Keratinocyte (primary cell): ENCODE results near the gene GNB1. TPM values are rescaled to one million over a fixed set of nuclear protein-coding genes. Genes with fewer than 3 reads are reported as not detected.

ENCODE experiments used
- DNase-seq: peaks from one replicate; pipeline ENCODE4 v3.0.0-alpha.2; 2011; ENCODE audit warnings: low read depth, missing footprints, low spot score
- FAIRE-seq: peaks from 2 replicates; lab custom pipeline; 2011; peaks lifted over from hg19 to GRCh38; lab: Jason Lieb, UNC
- H2AFZ ChIP-seq: 2 replicates; pipeline ENCODE4 v1.6.0; 2012; ENCODE audit warnings: low read length, control low read depth, inconsistent platforms; ENCODE audit not compliant: control insufficient read depth
- H3K27ac ChIP-seq: 2 replicates; pipeline ENCODE4 v1.5.1; 2011; ENCODE audit warnings: low read length; ENCODE audit not compliant: control insufficient read depth, insufficient read depth
- H3K27me3 ChIP-seq: 3 replicates; pipeline ENCODE4 v1.6.0; 2011; ENCODE audit warnings: low read length; ENCODE audit not compliant: control insufficient read depth, insufficient read depth; ENCODE audit errors: extremely low read depth
- H3K36me3 ChIP-seq, 2 experiments: 2 replicates in 1 of 2; 3 replicates in 1 of 2; pipeline ENCODE4 v1.5.1; 2011; ENCODE audit warnings: low read length in 2 of 2, mild to moderate bottlenecking in 1 of 2; ENCODE audit not compliant: control insufficient read depth in 2 of 2, insufficient read depth in 2 of 2; ENCODE audit errors: extremely low read depth in 1 of 2
- H3K4me1 ChIP-seq: 3 replicates; pipeline ENCODE4 v1.5.1; 2011; ENCODE audit warnings: low read length; ENCODE audit not compliant: control insufficient read depth, insufficient read depth; ENCODE audit errors: extremely low read depth
- H3K4me2 ChIP-seq: 3 replicates; pipeline ENCODE4 v1.6.0; 2011; ENCODE audit warnings: low read depth, low read length; ENCODE audit not compliant: control insufficient read depth, insufficient read depth; ENCODE audit errors: extremely low read depth
- H3K4me3 ChIP-seq, 3 experiments: fragments of 200-600 bp in 1 of 3; sonication (generic) in 1 of 3; 2 replicates in 2 of 3; 3 replicates in 1 of 3; pipeline ENCODE4 v1.5.1; 2011 to 2016; ENCODE audit warnings: low read length in 3 of 3, mild to moderate bottlenecking in 3 of 3, control low read depth in 2 of 3, inconsistent platforms in 1 of 3, low read depth in 1 of 3, mixed read lengths in 1 of 3, mixed run types in 1 of 3, moderate library complexity in 1 of 3; ENCODE audit not compliant: control insufficient read depth in 2 of 3, insufficient read depth in 2 of 3; ENCODE audit errors: extremely low read depth in 1 of 3
- H3K79me2 ChIP-seq: 2 replicates; pipeline ENCODE4 v1.6.0; 2012; ENCODE audit warnings: low read length; ENCODE audit not compliant: control insufficient read depth, insufficient read depth
- H3K9ac ChIP-seq: 3 replicates; pipeline ENCODE4 v1.6.0; 2011; ENCODE audit warnings: low read length; ENCODE audit not compliant: control insufficient read depth, insufficient read depth; ENCODE audit errors: extremely low read depth
- H3K9me1 ChIP-seq: 3 replicates; pipeline ENCODE4 v1.6.0; 2011; ENCODE audit warnings: low read length; ENCODE audit not compliant: control insufficient read depth, insufficient read depth; ENCODE audit errors: extremely low read depth
- H3K9me3 ChIP-seq: 2 replicates; pipeline ENCODE4 v1.5.1; 2012; ENCODE audit warnings: low read depth, low read length; ENCODE audit not compliant: control insufficient read depth
- H4K20me1 ChIP-seq: 3 replicates; pipeline ENCODE4 v1.6.0; 2011; ENCODE audit warnings: low read length; ENCODE audit not compliant: control insufficient read depth, insufficient read depth; ENCODE audit errors: extremely low read depth
- CTCF ChIP-seq, 3 experiments: IDR thresholded peaks in 1 of 3; conservative IDR thresholded peaks in 1 of 3; optimal IDR thresholded peaks in 1 of 3; 2 replicates in 2 of 3; 3 replicates in 1 of 3; pipeline versions ENCODE3 to v1.5.1; 2011; ENCODE audit warnings: low read length in 3 of 3, mild to moderate bottlenecking in 3 of 3, moderate library complexity in 2 of 3, control low read depth in 1 of 3, inconsistent platforms in 1 of 3; ENCODE audit not compliant: insufficient read depth in 2 of 3; ENCODE audit errors: extremely low read depth in 1 of 3
- EZH2 ChIP-seq: IDR thresholded peaks from one replicate; pipeline ENCODE4 v1.6.1; 2012; ENCODE audit warnings: inconsistent platforms, mild to moderate bottlenecking, low read length, moderate library complexity
- dilution Hi-C: fragments of 300-500 bp; cut with MboI; formaldehyde crosslinking; loops from one replicate; pipeline ENCODE4 v1.7.0; 2020; ENCODE audit warnings: low sequenced_read_pairs; ENCODE audit not compliant: extremely low pct_ligation_motif_present
- polyA plus RNA-seq, 5 experiments: library from polyadenylated mRNA; depleted of rRNA in 3 of 5; stranded (reverse) in 3 of 5; stranded (forward) in 1 of 5; unstranded in 1 of 5; fragments of >200 nt; gene quantifications; 1 replicate in 1 of 5; 2 replicates in 3 of 5; 3 replicates in 1 of 5; pipeline versions ENCODE4 v1.2.1 to v1.2.3, GENCODE V29; 2011 to 2012; ENCODE audit warnings: missing spikeins in 2 of 5, low read depth in 1 of 5, low replicate concordance in 1 of 5

GNB1 gene
- polyA plus RNA-seq, 1 donor (not counting 4 experiments of a cell fraction or from before 2014, with no cell fraction given) = 364 TPM

DNA sequence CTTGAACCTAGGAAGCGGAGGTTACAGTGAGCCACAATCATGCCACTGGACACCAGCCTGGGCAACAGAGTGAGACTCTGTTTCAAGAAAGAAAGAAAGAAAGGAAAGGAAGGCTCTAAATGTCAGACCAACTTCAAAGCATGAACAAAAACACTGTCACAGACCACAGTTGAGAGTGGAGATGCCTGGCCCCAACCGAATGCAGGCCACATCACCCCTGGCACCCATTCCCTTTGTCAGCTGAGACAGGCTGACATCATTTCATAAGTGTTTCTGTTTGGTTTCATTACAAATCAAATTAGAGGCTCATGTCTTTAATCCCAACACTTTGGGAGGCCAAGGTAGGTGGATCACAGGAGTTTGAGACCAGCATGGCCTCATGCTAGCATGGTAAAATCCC lies 84.0 kb downstream of the GNB1 start:
- DNase-seq = no peak
- Histone ChIP-seq H3K9ac (no peak overlapping the region), H3K9me3 (no peaks in the 10 kb centered on the region), H3K36me3 (peaks cover 39 to 42% of the 10 kb centered on the region in 2 experiments), H4K20me1 (peaks cover under 1% of the 10 kb centered on the region), H3K4me1 (no peaks in the 10 kb centered on the region), H3K4me3 (no peak overlapping the region), H3K4me2 (no peak overlapping the region), H3K79me2 (peaks cover 43% of the 10 kb centered on the region), H3K27ac (no peak overlapping the region), H3K27me3 (no peaks in the 10 kb centered on the region), H2AFZ (no peak overlapping the region), H3K9me1 (no peaks in the 10 kb centered on the region)
- no peak for FAIRE-seq
- TF ChIP-seq CTCF (optimal IDR thresholded peaks at IDR 0.05 in 1 of 3, IDR thresholded peaks at IDR 0.05 in 1 of 3, conservative IDR thresholded peaks at IDR 0.05 in 1 of 3; ENCODE audit: extremely low read depth in 1 of 3, insufficient read depth in 2 of 3, low read length in 3 of 3) = no peak
- no peak for TF ChIP-seq EZH2
- dilution Hi-C loops = no loop called here

DNA sequence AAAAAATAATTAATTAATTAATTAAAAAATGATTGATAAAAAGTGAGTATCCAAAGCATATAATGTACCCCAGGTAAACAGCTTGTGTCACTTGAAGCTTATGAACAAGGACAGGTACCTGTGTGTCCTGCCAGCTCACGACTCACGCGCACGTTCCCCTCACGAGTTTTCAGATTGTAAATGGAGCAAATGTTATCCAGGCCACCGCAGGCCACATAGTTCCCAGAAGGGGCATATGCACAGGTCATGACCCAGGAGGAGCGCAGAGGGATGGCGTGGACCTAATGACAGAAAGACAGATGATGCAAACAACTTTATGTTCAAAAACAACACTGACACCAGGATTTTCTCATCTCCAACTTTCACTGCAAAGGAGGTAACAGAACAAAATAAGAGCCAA lies 86.6 kb downstream of the GNB1 start:
- dilution Hi-C loops = no loop called here
- FAIRE-seq = no peak
- H3K9ac ChIP-seq = no peak overlapping the region
- DNase-seq = no peak
- no peaks in the 10 kb centered on the region for H3K4me1 ChIP-seq
- peaks cover 16% of the 10 kb centered on the region for H4K20me1 ChIP-seq
- H3K9me3 ChIP-seq = no peaks in the 10 kb centered on the region
- H2AFZ ChIP-seq = no peak overlapping the region
- peaks cover 39 to 44% of the 10 kb centered on the region in 2 experiments for H3K36me3 ChIP-seq
- H3K9me1 ChIP-seq = no peaks in the 10 kb centered on the region
- H3K4me2 ChIP-seq = no peak overlapping the region
- H3K27me3 ChIP-seq = no peaks in the 10 kb centered on the region
- peaks cover 56% of the 10 kb centered on the region for H3K79me2 ChIP-seq
- TF ChIP-seq CTCF (optimal IDR thresholded peaks at IDR 0.05 in 1 of 3, IDR thresholded peaks at IDR 0.05 in 1 of 3, conservative IDR thresholded peaks at IDR 0.05 in 1 of 3; ENCODE audit: extremely low read depth in 1 of 3, insufficient read depth in 2 of 3, low read length in 3 of 3) (no peak), EZH2 (no peak)
- H3K4me3 ChIP-seq = no peak overlapping the region
- no peak overlapping the region for H3K27ac ChIP-seq
